ENCODE results near the gene TP73.
A peak's percentile ranks its signal among the peaks of the same experiment; 100 is the strongest.

The TP73 gene

DNA sequence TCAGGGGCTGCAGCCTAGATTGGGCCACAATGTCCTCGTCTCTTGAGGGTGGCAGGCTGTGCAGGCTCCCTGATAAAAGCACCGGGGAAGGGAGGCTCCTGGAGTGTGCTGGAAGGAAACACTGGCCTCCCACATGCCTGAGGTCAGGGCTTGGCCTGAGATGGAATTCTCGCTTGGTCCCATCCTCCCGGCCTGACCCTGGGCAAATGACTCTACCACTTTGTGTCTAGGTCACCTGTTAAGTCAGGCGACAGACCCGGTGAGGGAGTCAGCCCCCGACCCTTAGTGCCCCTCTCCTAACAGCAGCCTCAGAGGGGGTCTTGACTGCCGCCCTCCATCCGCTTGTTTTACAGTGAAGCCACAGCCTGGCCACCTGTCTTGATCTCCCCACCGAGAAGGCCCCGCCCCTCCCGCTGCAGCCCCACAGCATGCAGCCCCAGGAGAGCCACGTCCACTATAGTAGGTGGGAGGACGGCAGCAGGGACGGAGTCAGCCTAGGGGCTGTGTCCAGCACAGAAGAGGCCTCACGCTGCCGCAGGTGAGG lies 122.7 kb downstream of the TP73 start:
- no peak for FAIRE-seq

GRCh38 chr1:3775490-3776230 lies 123.3 kb downstream of the TP73 start:
- FAIRE-seq (no peak), DNase-seq (ENCODE audit: insufficient read length, low spot score) (peak; percentile 71)

More for the DNA sequence above, 122.7 kb downstream of the TP73 start:
- DNase-seq (ENCODE audit: insufficient read length, low spot score): no peak

DNA sequence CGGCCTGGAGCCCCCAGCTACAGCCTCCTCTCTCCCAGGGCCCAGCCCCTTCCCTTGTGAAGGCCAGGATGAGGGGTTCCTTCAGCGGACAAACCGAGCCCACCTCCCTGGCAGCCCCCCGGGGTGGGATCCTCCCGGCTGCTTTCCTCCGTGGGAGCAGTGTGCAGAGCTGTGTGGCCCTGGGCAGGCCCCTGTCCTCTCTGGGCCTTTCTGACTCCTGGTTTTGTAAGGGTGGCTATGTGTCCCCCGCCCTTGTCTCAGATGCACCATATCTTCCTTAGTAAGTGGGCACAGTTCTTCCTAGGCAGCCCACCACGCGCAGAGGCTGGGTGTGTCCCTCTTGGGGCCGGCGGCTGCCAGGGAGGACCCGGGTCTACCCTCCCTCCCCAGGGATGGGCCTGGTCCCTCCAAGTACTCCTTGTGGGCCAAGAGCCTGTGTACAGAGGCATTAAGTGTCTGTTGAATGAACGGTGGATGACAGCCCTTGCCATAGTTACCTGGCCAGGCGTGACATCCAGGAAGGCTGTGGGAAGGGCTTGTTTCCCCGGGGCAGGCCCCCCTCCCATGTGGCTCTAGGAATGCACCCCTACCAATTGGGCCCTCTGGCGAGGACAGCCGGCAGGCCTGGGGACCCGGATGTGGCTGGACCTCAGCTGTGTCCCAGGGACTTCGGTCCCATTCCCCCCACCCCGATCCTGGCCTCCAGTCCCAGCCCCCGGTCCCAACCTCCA lies 124.1 kb downstream of the TP73 start:
- DNase-seq (ENCODE audit: insufficient read length, low spot score) (no peak), FAIRE-seq (no peak)

DNA sequence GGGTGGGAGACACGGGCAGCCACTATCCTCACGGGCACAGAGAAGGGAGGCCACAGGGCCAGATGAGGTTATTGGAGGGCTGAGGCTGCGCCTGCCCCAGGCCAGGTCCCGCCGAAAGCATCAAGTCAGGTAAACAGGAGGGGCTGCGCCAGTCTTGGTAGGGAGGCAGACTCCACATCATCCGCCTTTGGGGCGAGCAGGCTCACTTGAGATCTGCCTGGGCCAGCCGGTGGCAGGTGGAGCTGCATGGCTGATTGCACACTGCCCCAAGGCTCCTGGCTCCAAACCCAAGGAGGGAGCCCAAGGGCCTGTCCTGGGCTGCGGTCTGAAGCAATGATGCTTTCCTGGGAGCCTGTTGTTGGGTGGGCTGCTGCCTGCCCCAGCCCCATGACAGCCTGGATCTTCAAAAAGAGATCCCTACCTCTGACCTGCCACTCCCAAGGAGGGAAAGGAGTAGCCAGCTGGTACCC lies 124.8 kb downstream of the TP73 start:
- DNase-seq (ENCODE audit: insufficient read length, low spot score) (no peak), FAIRE-seq (no peak)

- FAIRE-seq (no peak), DNase-seq (ENCODE audit: insufficient read length, low spot score) (no peak)
Measured at GRCh38 chr1:3777647-3778589, 125.6 kb downstream of the TP73 start.

GRCh38 chr1:3778590-3779264 lies 126.4 kb downstream of the TP73 start:
- FAIRE-seq (no peak), DNase-seq (ENCODE audit: insufficient read length, low spot score) (no peak)

DNA sequence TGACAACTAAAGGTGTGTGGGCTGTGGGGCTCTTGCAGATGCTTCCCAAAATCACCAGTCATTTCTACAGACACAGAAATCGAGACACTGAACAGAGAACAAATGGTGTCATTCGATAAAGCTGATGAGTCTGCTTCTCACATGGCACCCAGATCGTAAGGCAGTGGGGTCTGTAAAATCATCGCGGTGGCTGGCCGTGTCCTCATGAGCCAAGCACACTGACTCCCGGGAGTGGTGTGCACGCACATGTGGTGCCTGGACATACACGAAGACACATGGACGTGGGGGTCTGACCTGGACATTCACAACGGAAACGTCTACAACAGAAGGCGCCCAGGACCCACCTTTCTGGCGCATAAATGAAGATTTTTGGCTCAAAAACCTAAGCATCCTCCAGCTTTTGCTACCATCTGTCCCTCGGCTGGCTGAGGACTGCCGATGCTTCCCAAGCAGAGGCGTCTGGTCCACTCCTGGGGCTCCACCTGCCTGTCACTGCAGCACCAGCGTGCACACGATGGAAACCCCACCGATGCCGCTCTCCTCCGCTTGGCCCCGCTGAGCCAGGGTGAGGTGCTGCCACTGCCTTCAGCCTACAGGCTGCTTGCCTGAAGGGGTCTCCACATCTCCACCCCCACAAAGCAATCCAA lies 127.1 kb downstream of the TP73 start:
- FAIRE-seq (no peak), DNase-seq (ENCODE audit: insufficient read length, low spot score) (no peak)

- FAIRE-seq: no peak
- no peak for DNase-seq (ENCODE audit: insufficient read length, low spot score)
Measured at GRCh38 chr1:3779912-3780416, 127.6 kb downstream of the TP73 start.

- DNase-seq (ENCODE audit: insufficient read length, low spot score) (no peak), FAIRE-seq (no peak)
Measured at GRCh38 chr1:3780901-3781300, 128.6 kb downstream of the TP73 start.

DNA sequence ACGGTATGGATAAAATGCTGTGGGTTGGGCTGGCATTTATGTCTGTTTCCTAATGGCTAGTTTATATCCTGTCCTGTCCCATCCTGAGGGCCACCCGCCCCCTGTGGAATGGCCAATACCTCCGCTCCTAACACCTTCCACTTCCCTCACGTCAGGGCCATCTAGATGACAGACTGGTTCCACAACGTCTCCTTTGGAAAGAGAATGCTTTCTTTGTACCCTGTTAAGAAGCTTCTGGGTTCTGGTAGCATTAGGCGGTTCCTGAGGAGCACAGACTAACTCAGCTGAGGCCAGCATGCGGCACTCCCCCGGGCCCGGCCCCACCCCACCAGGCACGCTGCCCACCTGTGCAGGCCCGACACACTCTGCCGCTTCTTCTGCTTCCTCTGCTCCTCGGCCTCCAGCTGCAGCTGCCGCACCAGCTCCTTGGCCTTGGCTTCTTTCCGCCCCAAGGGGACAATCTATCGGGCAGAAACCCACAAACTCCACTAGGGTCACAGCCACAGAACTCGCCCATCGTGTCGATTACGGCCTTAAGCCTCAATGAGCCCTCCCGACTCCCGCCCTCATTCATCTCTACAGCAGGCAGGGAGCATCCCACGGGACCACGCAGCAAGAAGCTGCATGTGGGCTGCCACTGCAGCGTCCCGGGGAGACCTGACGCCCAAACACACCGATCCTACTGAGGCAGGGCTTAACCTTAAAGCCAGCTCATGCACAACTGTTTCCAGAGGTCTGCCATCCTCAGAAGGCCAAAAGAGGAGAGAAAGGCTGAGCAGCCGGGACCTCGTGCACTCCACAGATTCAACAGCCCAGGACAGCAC lies 131.5 kb downstream of the TP73 start:
- no peak for FAIRE-seq
- DNase-seq (ENCODE audit: insufficient read length, low spot score): no peak

- DNase-seq (ENCODE audit: insufficient read length, low spot score) (no peak), FAIRE-seq (no peak)
Measured at GRCh38 chr1:3785045-3785444, 132.7 kb downstream of the TP73 start.

- no peak for FAIRE-seq
- no peak for DNase-seq (ENCODE audit: insufficient read length, low spot score)
Measured at GRCh38 chr1:3785456-3786157, 133.3 kb downstream of the TP73 start.

All from GM19239 (cell line).